ENCODE measurements around the gene CNIH1. TPM values are rescaled to one million over a fixed set of nuclear protein-coding genes. Genes with fewer than 3 reads are reported as not detected.

The CNIH1 gene
- total and polyA plus RNA-seq, 2 of the 13 experiments (the other 11 are each of a cell fraction or from before 2014, with no cell fraction given): 166 to 421 TPM

- TF ChIP-seq ZNF704 (CRISPR knock-in tag; IDR thresholded peaks at IDR 0.05; ENCODE audit: borderline replicate concordance): peak; percentile 90
- TF ChIP-seq ISL2 (CRISPR knock-in tag; IDR thresholded peaks at IDR 0.05): peak; percentile 21; the same call in 1 of the 2 replicates
- TF ChIP-seq MTERF4 (CRISPR knock-in tag; IDR thresholded peaks at IDR 0.05): peak; percentile 87; the same call in 1 of the 2 replicates
- TF ChIP-seq MLXIP (CRISPR knock-in tag; IDR thresholded peaks at IDR 0.05; ENCODE audit: borderline replicate concordance): no peak
- no peak; the same call in 1 of the 2 replicates for TF ChIP-seq ARID5B (CRISPR knock-in tag; IDR thresholded peaks at IDR 0.05)
- 0 out of 2 replicates have a peak, but pooled peaks have one; percentile 69 for TF ChIP-seq ZNF557 (CRISPR knock-in tag; IDR thresholded peaks at IDR 0.05)
- no peak for TF ChIP-seq TCF7 (IDR thresholded peaks at IDR 0.05; ENCODE audit: low read depth)
- TF ChIP-seq KDM2A (CRISPR knock-in tag; IDR thresholded peaks at IDR 0.05; ENCODE audit: borderline replicate concordance, low read depth): peak; percentile 72
- TF ChIP-seq ZNF318 (CRISPR knock-in tag; IDR thresholded peaks at IDR 0.05): 0 out of 2 replicates have a peak, but pooled peaks have one; percentile 59
Observed at GRCh38 chr14:54396493-54397335, 44.5 kb downstream of the CNIH1 start, which contains the start of gene CDKN3 (continued).

Measured in HepG2 (cell line).